ENCODE measurements around the gene MAPK8IP2.
"Not testable (repeated sequence)": the region's sequence is repeated elsewhere in the genome, so short reads cannot be mapped to it uniquely, and the experiment has no call there.

MAPK8IP2 gene

GRCh38 chr22:50612528-50613221 is 12.1 kb downstream of the MAPK8IP2 start:
- DNase-seq (ENCODE audit: low read depth in 2 of 2) = no peak

GRCh38 chr22:50613291-50613981 is 12.8 kb downstream of the MAPK8IP2 start:
- no peak for DNase-seq (ENCODE audit: low read depth in 2 of 2)

GRCh38 chr22:50614296-50614695 is 13.7 kb downstream of the MAPK8IP2 start:
- DNase-seq (ENCODE audit: low read depth in 2 of 2) = not testable (repeated sequence)

- no peak for DNase-seq (ENCODE audit: low read depth in 2 of 2)
Measured at GRCh38 chr22:50620593-50621355, 20.2 kb downstream of the MAPK8IP2 start.

- DNase-seq (ENCODE audit: low read depth in 2 of 2) = no peak
Measured at GRCh38 chr22:50621356-50621880, 20.8 kb downstream of the MAPK8IP2 start.

GRCh38 chr22:50621948-50622722 is 21.5 kb downstream of the MAPK8IP2 start:
- DNase-seq (ENCODE audit: low read depth in 2 of 2) = no peak

- no peak for DNase-seq (ENCODE audit: low read depth in 2 of 2)
Measured at GRCh38 chr22:50622723-50623327, 22.2 kb downstream of the MAPK8IP2 start.

GRCh38 chr22:50624347-50625130 is 23.9 kb downstream of the MAPK8IP2 start:
- no peak for DNase-seq (ENCODE audit: low read depth in 2 of 2)

GRCh38 chr22:50625131-50625567 is 24.6 kb downstream of the MAPK8IP2 start:
- DNase-seq (ENCODE audit: low read depth in 2 of 2) = no peak

GRCh38 chr22:50625568-50626313 is 25.1 kb downstream of the MAPK8IP2 start:
- no peak for DNase-seq (ENCODE audit: low read depth in 2 of 2)

GRCh38 chr22:50626314-50626849 is 25.8 kb downstream of the MAPK8IP2 start:
- no peak for DNase-seq (ENCODE audit: low read depth in 2 of 2)

GRCh38 chr22:50626850-50627641 is 26.5 kb downstream of the MAPK8IP2 start:
- no peak for DNase-seq (ENCODE audit: low read depth in 2 of 2)

- peak; percentile 40 to 62 for DNase-seq (ENCODE audit: low read depth in 2 of 2)
Measured at GRCh38 chr22:50627642-50628542, 27.3 kb downstream of the MAPK8IP2 start, which contains the start of gene ARSA. Gene ARSA, minus strand, starts transcription at chr22:50628152. Its CDS starts 373 bp downstream, at chr22:50627779.

- DNase-seq (ENCODE audit: low read depth in 2 of 2) = no peak
Measured at GRCh38 chr22:50628543-50629134, 28.0 kb downstream of the MAPK8IP2 start.

GRCh38 chr22:50630376-50630775 is 29.8 kb downstream of the MAPK8IP2 start:
- no peak for DNase-seq (ENCODE audit: low read depth in 2 of 2)

- DNase-seq (ENCODE audit: low read depth in 2 of 2) = no peak
Measured at GRCh38 chr22:50633086-50633485, 32.5 kb downstream of the MAPK8IP2 start.

GRCh38 chr22:50633771-50634170 is 33.2 kb downstream of the MAPK8IP2 start:
- no peak for DNase-seq (ENCODE audit: low read depth in 2 of 2)

Data from stimulated activated CD4-positive, alpha-beta T cell treated with anti-CD3 and anti-CD28 coated beads, Interleukin-1b, Interleukin-23, amount 100 ng/mL, for 1 hour (primary cell).